Thyroid gland (tissue), 4 donors: Measurements from ENCODE around the gene TFPI.

Experiments
- CTCF ChIP-seq, 6 experiments: fragments of 200-600 bp in 3 of 6; fragments of 450-650 bp in 3 of 6; sonication (generic) in 3 of 6; IDR thresholded peaks; one replicate each; pipeline ENCODE4 v1.5.1; 2016 to 2019; ENCODE audit warnings: antibody characterized with exemption in 6 of 6, mild to moderate bottlenecking in 2 of 6, inconsistent platforms in 1 of 6, moderate library complexity in 1 of 6
- POLR2A ChIP-seq, 2 donors: fragments of 450-650 bp; IDR thresholded peaks; one replicate each; pipeline ENCODE4 v1.6.1; 2017; ENCODE audit warnings: antibody characterized with exemption in 2 of 2, mild to moderate bottlenecking in 2 of 2, moderate library complexity in 1 of 2

- TF ChIP-seq CTCF (IDR thresholded peaks at IDR 0.05) = no peak
- no peak for TF ChIP-seq POLR2A (IDR thresholded peaks at IDR 0.05)
These were observed 102.7 kb downstream of the TFPI start for GRCh38 chr2:187451510-187451909.
